OCI-LY3 (cell line): ENCODE results near the gene PPDPF.

Experiments
- EZH2phosphoT487 ChIP-seq: fragments of 200-600 bp; shearing (Covaris generic); IDR thresholded peaks from 2 replicates; pipeline ENCODE4 v1.6.1; 2018; ENCODE audit warnings: antibody characterized with exemption, mixed run types, low read depth
- TF ChIP-seq, protein P1 (sequence below): fragments of 200-600, 300-600 bp; sonication (generic); IDR thresholded peaks from 2 replicates; pipeline ENCODE4 v1.5.1; 2014; ENCODE audit warnings: antibody characterized with exemption, low read length, low read depth

DNA sequence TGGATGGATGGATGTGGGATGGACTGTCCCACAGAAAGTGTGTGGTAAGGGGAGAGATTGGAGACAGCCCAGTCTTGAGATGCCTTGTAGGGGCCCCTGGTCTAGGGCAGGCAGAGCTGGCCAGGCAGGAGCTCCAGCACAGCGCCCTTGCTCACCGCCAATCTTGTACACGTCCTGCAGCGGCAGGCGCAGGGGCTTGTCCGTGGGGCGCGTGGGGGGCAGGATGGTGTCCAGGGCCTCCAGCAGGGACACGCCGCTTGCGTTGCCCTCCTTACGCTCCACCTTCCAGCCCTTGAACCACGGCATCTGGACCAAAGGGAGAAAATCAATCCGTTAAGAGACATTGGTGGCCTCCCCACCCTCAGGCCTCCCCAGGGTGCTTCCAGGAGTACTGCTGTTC lies 27.6 kb upstream of the PPDPF start:
- TF ChIP-seq, protein P1, sequence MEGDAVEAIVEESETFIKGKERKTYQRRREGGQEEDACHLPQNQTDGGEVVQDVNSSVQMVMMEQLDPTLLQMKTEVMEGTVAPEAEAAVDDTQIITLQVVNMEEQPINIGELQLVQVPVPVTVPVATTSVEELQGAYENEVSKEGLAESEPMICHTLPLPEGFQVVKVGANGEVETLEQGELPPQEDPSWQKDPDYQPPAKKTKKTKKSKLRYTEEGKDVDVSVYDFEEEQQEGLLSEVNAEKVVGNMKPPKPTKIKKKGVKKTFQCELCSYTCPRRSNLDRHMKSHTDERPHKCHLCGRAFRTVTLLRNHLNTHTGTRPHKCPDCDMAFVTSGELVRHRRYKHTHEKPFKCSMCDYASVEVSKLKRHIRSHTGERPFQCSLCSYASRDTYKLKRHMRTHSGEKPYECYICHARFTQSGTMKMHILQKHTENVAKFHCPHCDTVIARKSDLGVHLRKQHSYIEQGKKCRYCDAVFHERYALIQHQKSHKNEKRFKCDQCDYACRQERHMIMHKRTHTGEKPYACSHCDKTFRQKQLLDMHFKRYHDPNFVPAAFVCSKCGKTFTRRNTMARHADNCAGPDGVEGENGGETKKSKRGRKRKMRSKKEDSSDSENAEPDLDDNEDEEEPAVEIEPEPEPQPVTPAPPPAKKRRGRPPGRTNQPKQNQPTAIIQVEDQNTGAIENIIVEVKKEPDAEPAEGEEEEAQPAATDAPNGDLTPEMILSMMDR: no peak
- no peak for TF ChIP-seq EZH2phosphoT487
